GM19043 (cell line): ENCODE results near the gene CYP4A22.
"Not testable (repeated sequence)": the region's sequence is repeated elsewhere in the genome, so short reads cannot be mapped to it uniquely, and the experiment has no call there.

Experiments
- ATAC-seq: cut with Tn5 transposase; IDR thresholded peaks from one replicate; pipeline ENCODE4 v1.9.1; 2021; ENCODE audit warnings: low read depth; ENCODE audit not compliant: unreplicated experiment

CYP4A22 gene, protein sequence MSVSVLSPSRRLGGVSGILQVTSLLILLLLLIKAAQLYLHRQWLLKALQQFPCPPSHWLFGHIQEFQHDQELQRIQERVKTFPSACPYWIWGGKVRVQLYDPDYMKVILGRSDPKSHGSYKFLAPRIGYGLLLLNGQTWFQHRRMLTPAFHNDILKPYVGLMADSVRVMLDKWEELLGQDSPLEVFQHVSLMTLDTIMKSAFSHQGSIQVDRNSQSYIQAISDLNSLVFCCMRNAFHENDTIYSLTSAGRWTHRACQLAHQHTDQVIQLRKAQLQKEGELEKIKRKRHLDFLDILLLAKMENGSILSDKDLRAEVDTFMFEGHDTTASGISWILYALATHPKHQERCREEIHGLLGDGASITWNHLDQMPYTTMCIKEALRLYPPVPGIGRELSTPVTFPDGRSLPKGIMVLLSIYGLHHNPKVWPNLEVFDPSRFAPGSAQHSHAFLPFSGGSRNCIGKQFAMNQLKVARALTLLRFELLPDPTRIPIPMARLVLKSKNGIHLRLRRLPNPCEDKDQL

GRCh38 chr1:47137198-47137597 is at the start of gene CYP4A22:
TSS of gene CYP4A22 (plus strand) at chr1:47137441. CDS start at chr1:47137486, 45 bp downstream.
- ATAC-seq = no peak

DNA sequence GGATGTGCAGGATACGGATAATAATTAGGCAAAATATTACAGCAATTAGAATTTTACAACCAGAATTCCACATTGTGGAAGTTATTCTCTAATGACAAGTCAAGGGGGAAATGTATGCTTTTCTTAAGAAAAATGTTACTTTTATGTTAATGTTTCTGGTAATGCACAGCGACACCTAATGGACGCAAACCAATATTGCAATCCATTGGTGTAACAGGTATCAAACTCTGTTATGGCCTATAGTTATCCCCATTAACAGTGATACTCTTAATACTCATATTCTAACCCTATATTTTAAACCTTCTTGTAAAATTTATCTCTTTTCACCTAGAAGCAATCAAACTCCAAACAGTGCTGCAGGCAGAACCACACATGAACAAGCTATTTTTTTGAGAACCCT is 47.9 kb upstream of the CYP4A22 start:
- ATAC-seq = not testable (repeated sequence)

DNA sequence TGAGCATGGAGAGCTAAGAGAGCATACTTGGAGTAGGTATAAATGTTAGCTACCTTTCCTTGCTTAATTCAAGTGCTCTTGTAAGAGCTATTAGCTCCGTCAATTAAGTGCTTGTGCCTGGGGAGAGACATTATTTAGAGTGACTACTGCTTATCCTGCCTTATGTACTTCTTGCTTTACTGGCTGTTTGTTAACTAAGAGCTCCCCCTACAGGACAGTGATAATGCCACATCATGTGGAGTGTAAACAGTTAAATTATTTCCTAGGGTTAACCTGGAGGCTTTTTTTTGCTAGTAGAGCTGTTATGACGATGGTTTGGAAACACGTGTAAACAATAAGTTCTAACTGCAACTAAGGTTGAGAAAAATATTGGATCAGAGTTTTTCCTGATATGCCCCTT is 45.8 kb upstream of the CYP4A22 start:
- not testable (repeated sequence) for ATAC-seq

- no peak for ATAC-seq
Measured at GRCh38 chr1:47104816-47105215, 32.4 kb upstream of the CYP4A22 start.

- ATAC-seq = no peak
Measured at GRCh38 chr1:47106792-47107191, 30.4 kb upstream of the CYP4A22 start.

DNA sequence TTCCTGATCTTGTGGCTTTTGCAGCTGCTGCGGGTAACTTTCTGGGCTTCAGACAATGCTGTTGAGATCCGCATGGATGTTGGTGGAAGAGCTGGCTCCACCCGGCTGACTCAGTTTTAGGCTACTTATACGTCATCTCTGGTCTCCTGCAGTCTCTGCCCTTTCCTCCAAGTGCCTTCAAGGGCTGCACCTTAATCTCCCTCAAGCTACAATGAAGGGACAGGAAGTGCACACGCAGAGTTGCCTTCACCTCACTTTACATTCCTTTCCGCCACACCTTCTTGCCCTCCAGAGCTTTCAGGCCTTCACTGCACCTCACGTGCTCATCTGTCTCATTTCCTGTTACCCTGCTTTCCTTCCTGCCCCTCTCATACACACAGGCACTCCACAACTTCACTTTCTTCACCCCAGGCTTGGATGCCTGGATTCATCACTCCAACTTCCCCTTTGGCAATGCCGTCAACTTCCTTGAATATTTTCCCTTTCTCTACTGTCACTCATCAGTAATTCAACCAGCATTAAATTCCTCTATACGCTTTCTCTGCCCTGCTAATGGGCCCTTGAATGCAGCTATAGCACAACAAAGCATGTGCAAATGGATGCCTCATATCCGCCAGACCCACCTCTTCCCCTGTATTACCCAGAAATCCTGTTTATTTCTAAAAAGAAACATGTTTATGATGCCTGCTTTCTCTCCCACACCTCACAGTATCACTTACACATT is 29.2 kb upstream of the CYP4A22 start:
- ATAC-seq = not testable (repeated sequence)

DNA sequence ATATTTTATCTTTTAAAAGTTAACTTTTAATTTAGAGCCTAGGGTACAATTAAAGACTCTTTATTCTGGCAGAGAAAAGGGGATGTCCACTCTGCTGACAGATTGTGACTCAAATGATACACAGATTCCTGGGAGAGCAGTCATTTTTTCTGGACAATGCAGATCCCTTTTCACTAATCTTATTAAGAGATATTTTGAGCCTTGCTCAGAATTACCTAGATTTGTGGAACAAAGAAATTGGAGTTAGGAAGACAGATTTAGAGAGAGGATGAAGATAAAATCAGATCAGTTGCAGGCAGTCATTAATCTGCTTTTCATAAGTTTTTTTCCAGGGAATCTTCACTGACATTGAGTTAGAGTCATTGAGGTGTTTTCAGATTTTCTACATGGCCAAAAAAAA is 27.8 kb upstream of the CYP4A22 start:
- ATAC-seq = not testable (repeated sequence)

GRCh38 chr1:47113178-47113577 is 24.1 kb upstream of the CYP4A22 start:
- no peak for ATAC-seq

DNA sequence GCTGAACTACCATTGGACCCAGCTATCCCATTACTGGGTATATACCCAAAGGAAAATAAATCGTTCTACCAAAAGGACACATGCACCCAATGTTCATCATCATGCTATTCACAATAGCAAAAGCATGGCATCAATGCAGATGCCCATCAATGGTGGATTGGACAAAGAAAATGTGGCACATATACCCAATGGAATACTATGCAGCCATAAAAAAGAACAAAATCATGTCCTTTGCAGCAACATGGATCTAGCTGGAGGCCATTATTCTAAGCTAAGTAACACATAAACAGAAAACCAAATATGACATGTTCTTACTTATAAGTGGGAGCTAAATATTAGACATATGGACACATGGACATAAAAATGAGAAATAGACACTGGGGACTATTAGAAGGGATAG is 16.2 kb upstream of the CYP4A22 start:
- not testable (repeated sequence) for ATAC-seq

- not testable (repeated sequence) for ATAC-seq
Measured at GRCh38 chr1:47124834-47125233, 12.4 kb upstream of the CYP4A22 start.

DNA sequence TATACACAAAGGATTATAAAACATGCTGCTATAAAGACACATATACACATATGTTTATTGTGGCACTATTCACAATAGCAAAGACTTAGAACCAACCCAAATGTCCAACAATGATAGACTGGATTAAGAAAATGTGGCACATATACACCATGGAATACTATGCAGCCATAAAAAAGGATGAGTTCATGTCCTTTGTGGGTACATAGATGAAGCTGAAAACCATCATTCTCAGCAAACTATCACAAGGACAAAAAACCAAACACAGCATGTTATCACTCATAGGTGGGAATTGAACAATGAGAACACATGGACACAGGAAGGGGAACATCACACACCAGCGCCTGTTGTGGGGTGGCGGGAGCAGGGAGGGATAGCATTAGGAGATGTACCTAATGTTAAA is 10.2 kb upstream of the CYP4A22 start:
- ATAC-seq = not testable (repeated sequence)

DNA sequence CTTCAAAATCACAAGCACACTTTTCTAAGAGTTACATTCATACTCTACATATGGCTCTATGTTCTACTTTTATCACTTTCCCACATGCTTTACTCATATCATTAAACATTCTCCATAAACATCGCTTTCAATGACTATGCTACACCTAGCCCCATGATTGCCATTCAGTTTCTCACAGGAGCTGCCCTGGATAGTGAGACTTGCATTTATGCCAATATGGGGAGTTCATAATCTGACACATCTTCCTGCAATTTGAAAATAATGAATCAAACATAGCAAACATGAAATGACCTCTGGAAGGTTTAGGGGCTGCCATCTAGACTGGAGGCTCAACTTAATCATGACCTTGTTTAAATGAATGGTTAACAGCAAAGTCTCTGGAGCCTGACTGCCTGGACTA is 9.0 kb upstream of the CYP4A22 start:
- no peak for ATAC-seq

- ATAC-seq = not testable (repeated sequence)
Measured at GRCh38 chr1:47128854-47129253, 8.4 kb upstream of the CYP4A22 start.

- not testable (repeated sequence) for ATAC-seq
Measured at GRCh38 chr1:47129489-47130230, 7.6 kb upstream of the CYP4A22 start.

DNA sequence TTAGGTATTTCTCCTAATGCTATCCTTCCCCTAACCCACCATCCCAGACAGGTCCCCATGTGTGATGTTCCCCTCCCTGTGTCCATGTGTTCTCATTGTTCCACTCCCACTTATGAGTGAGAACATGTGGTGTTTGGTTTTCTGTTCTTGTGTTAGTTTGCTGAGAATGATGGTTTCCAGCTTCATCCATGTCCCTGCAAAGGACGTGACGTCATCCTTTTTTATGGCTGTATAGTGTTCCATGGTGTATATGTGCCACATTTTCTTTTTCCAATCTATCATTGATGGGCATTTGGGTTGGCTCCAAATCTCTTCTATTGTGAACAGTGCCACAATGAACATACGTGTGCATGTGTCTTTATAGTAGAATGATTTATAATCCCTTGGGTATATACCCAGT is 4.6 kb upstream of the CYP4A22 start:
- not testable (repeated sequence) for ATAC-seq

GRCh38 chr1:47137925-47138615 is 829 bp downstream of the CYP4A22 start:
- ATAC-seq = no peak

- not testable (repeated sequence) for ATAC-seq
Measured at GRCh38 chr1:47140358-47140757, 3.1 kb downstream of the CYP4A22 start.

GRCh38 chr1:47143654-47144053 is 6.4 kb downstream of the CYP4A22 start:
- not testable (repeated sequence) for ATAC-seq

DNA sequence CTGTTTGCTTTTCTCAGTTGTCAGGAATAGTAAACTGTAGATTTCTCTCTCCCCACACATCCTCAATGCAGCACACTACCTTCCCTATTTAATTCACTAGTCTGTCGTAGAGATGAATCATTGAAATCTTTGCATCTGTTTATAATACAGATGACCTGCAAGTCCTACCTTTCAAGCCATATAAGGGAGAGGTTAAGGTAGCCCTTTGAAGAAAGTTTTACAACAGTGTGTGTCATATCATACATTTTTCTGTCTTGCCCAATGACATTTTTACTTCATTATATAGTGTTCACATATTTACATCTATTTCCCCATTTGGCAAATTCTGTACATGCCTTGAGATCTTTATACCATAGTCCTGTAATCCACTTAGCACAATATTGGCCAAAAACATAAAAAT is 9.3 kb downstream of the CYP4A22 start:
- not testable (repeated sequence) for ATAC-seq
